Posterior vena cava (tissue), 2 donors: ENCODE results near the gene FPGS. TPM values are rescaled to one million over a fixed set of nuclear protein-coding genes. Genes with fewer than 3 reads are reported as not detected.
A peak's percentile ranks its signal among the peaks of the same experiment; 100 is the strongest.

Experiments used
- DNase-seq: peaks from one replicate; pipeline ENCODE4 v3.0.0-alpha.2; 2020; ENCODE audit warnings: low spot score
- intact Hi-C, 2 donors: fragments of 100-400 bp; cut with DNase I; formaldehyde crosslinking; loops; one replicate each; pipeline versions ENCODE4 v1.14.1 to v1.14.2; 2022 to 2023
- total RNA-seq, 2 donors: library from RNA; stranded (reverse); fragmentation: NEBNext Ultra II Directional; extraction: Animal tissue kit (Norgen Biotek cat#: 25700); gene quantifications; one replicate each; pipeline ENCODE4 v1.2.1, GENCODE V29; 2021
- donor health status: DM: yes; HTN: yes; CAD: no.
- donor health status: DM: yes; HTN: yes; CAD: no.

Gene FPGS
- total RNA-seq, 2 donors from 2014 or later = 35.5 to 55.1 TPM

DNA sequence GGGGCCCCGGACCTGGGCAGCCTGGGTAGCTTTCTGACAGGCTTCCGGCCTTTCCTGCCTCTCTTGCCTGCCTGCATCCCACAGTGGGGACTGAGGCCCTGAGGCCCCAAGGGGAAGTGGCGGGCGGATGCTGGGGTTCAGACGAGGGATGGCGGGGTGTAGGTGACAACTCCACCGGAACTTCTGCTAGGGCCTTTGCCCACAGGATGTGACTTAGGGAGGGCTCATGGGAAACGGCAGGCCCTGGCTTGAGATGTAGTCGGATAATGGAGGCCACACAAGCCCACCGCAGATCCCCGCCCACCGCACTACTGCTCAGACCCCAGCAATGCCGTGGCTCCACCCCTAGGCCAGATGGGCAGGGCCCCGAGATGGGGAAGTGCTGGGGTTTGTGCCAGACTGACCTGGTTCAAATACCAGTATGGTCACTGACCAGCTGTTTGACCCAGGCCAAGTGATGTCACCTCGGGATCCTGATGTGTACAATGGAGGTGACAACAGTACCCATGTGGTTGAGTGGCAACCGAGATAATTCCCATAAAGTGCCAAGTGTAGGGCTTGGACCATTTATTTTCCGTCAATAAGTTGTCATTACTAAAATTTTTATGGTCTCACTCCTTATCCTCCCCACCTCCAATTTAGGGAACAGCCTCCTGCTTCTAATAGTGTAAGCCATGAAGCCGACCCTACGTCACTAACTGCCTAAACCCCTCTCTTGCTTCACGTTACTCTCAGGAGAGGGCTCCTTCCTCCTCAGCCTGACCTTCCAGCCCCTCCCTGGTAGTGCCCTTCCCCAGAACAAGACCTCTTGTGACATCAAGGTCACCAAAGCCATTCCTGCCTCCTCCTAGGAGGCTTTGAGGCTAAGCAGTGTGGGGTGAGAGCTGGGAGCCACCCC is 19.3 kb upstream of the FPGS start:
- intact Hi-C loops = loop anchor here (5.0 to 10.0 kb wide), 3 partner anchors 46 to 191 kb away; partner anchors contain the start of genes TOR2A (in 2 of the 2) and ST6GALNAC4 (in 1 of the 2)

DNA sequence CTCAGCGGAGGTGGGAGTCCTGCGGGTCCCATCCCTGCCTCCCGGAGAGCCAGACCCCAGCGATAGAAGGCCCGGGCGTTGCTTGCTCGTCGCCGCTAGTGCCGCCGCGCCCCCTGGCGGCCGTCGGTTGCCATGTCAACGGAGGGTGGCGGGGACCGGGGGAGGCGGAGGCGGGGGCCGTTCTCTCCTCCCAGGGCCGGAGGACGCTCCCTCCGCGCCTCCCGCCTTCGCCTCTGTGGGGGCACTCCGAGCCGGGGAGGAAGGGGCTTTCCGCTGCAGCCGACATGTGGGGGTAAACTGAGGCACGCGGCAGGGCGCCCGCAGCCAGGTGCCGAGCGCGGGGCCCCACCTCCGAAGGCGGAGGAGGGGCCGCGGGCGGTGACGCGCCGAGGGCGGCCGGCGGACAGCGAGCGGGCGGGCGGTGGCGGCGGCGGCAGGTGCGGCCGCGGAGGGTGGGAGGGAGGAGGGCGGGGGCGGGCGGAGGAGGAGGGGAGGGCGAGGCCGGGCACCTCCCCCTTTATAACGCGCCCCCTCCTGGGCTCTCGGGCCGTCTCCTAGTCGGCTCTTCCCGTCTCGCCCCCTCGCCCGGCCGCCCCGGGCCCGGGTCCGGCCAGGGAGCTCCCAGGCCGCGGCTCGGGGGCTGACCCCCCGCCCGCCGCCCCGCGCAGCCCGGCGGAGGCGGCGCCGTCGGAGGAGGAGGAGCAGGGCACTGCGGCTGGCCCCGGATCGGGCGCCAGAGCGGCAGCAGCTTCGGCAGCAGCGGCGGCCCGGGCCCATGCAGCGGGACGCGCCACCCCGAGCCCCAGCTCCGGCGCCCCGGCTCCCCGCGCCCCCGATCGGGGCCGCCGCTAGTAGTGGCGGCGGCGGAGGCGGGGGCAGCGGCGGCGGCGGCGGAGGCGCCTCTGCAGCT is 17.4 kb upstream of the FPGS start:
- intact Hi-C loops = loop anchor here (5.0 to 10.0 kb wide), 2 partner anchors 87 to 130 kb away; partner anchors contain the start of gene ST6GALNAC4 (in 1 of the 2)
- DNase-seq = peak; percentile 96

More for the DNA sequence above, 19.3 kb upstream of the FPGS start:
- peak; percentile 90 for DNase-seq

DNA sequence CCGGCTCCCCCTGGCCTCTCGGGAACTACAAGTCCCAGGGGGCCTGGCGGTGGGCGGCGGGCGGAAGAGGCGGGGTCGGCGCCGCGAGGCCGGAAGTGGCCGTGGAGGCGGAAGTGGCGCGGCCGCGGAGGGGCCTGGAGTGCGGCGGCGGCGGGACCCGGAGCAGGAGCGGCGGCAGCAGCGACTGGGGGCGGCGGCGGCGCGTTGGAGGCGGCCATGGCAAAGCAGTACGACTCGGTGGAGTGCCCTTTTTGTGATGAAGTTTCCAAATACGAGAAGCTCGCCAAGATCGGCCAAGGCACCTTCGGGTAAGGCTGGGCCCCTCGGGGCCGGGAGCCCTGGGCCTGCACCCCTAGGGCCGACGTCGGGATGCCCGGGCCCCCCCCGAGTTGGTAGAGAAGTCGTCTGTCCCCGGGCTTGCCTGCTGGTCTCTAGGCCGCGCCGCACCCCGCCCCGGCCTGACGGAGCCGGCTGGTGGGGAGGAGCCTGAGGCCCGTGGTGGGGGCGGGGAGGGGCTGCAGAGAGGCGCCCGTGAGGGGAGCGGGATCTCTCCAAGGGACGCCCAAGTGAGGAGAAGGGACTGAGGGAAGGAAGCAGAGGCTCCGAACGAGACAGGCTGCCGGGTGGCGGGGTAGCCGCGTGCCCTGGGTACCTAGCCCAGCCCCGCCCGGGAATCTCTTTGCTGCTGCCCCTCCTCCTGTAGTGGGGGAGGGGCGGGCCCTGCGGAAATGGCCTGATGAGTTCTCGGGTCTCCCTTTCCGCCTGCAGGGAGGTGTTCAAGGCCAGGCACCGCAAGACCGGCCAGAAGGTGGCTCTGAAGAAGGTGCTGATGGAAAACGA is 16.5 kb upstream of the FPGS start, which contains the start of gene CDK9:
CDK9 (plus strand) TSS at position 102 of the 840 bp plus-strand sequence; CDS start at position 217, 115 bp downstream.
- DNase-seq = peak; percentile 97
- intact Hi-C loops = loop anchor here (5.0 to 10.0 kb wide), 2 partner anchors 86 to 129 kb away; partner anchors contain the start of gene ST6GALNAC4 (in 1 of the 2)

DNA sequence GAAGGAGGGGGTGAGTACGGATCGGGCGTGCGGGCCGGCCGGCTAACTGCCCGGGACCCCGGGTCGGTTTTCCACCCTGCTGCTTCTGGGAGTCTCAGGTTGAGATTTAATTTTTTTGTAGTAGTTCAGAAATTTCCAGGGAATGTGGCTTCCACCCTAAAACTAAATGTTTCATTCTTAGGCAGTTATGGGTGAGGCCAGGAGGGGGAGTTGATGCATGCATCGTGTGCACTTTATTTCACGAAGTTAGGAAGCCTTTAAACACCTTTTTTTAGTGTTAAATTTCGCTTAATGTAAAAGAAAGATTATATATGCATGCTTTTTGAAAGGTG is 15.9 kb upstream of the FPGS start:
- intact Hi-C loops = loop anchor here (5.0 to 10.0 kb wide), 2 partner anchors 86 to 128 kb away; partner anchors contain the start of gene ST6GALNAC4 (in 1 of the 2)
- DNase-seq = no peak

DNA sequence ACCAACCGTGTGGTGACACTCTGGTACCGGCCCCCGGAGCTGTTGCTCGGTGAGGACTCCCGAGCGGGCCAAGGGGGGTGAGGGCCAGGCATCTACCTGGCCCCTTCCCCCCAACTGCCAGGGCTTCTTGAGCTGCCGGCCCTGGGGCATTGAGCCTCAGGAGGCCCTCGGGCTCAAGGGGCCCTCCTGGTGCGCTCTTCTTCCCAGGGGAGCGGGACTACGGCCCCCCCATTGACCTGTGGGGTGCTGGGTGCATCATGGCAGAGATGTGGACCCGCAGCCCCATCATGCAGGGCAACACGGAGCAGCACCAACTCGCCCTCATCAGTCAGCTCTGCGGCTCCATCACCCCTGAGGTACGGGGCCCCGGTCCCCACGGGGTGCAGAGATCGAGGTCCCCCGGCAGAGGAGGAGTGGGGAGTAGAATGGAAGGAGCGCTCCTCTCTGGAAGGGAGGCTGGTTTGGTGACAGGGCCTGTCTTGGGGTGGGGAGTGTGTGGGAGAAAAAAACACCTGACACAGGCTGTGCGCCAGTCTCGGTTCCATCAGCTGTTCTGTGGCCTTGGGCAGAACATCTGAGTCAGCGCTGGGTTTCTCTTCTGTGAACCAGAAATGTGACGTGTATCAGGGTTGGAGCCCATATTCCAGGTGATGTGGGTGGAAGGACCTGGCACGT is 14.2 kb upstream of the FPGS start:
- intact Hi-C loops = loop anchor here (5.0 to 10.0 kb wide), 2 partner anchors 84 to 126 kb away; partner anchors contain the start of gene ST6GALNAC4 (in 1 of the 2)
- no peak for DNase-seq

DNA sequence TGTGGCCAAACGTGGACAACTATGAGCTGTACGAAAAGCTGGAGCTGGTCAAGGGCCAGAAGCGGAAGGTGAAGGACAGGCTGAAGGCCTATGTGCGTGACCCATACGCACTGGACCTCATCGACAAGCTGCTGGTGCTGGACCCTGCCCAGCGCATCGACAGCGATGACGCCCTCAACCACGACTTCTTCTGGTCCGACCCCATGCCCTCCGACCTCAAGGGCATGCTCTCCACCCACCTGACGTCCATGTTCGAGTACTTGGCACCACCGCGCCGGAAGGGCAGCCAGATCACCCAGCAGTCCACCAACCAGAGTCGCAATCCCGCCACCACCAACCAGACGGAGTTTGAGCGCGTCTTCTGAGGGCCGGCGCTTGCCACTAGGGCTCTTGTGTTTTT is 13.5 kb upstream of the FPGS start:
- intact Hi-C loops = loop anchor here (5.0 to 10.0 kb wide), 2 partner anchors 83 to 126 kb away; partner anchors contain the start of gene ST6GALNAC4 (in 1 of the 2)
- DNase-seq = no peak

DNA sequence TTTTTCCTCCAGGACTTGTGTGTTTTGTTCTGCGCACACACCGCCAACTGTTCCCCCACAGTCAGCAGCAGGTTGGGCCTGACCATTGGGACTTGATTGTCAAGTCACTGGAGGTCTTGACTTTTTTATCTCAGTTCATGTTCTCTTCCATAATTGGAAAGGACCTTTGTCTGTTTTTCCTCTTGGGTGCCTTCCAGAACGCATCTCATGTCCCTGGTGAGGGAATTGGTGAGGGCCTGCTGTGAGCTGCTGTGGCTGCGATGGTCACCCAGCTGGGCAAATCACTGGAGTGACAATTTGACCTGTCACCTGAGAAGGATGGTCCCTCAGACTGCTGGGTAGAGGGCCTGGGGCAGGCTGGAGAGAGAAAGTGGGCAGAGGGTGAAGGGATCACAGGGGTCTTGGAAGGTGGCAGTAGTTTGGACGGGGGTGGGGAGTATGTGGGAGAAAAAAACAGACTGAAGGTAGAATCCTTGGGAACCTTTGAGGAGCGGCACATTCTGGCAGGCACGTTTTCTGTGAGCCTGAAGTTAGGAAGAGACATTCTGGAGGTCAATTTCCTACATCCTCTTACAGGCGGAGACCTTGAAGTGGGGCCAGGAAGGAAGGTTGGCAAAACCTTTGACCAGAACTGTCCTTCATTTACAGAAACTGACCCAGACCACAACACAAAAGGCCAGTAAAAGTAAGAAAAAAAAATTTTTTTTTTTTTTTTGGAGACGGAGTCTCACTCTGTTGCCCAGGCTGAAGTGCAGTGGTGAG is 12.4 kb upstream of the FPGS start:
- no peak for DNase-seq
- intact Hi-C loops = no loop called here

DNA sequence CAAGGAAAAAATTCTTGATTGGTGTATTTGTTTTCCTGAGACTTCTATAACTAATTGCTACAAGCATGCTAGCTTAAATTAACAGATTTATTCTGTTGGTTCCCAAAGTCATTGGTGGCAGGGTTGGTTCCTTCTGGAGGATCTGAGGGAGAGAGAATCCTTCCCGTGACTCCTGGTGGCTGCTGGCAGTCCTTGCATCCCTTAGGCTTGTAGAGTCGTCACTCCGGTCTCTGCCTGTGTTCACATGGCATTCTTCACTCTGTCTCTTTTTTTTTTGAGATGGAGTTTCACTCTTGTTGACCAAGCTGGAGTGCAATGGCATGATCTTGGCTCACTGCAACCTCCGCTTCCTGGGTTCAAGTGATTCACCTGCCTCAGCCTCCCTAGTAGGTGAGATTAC is 11.6 kb upstream of the FPGS start:
- intact Hi-C loops = no loop called here
- no peak for DNase-seq

DNA sequence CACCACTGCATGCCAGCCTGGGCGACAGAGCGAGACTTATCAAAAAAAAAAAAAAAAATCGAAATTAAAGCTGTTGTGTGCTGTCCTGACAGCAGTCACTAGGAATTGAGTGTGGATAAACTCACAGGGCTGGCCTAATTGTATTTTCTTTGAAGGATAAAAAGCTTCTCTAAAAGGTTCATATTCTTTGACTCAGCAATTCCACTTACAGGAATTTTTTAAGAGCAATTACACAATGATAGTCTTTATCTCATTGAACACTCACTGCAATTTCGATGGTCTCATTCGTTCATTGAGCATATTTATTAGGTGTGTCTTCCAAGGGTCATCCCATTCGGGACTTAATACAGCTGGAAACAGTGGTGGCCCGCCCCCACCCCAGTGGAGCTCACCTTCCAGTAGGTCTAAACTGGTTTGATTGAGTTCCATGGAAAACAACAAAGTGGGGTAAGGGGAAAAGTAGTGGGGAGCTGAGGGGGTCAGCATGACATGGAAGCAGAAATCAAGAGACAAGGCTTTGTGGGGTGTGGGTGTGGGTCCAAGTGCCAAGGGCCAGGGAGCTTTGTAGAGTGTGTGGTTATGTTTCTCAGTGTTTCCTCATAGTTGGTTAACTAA is 10.2 kb upstream of the FPGS start:
- DNase-seq = no peak
- intact Hi-C loops = no loop called here

DNA sequence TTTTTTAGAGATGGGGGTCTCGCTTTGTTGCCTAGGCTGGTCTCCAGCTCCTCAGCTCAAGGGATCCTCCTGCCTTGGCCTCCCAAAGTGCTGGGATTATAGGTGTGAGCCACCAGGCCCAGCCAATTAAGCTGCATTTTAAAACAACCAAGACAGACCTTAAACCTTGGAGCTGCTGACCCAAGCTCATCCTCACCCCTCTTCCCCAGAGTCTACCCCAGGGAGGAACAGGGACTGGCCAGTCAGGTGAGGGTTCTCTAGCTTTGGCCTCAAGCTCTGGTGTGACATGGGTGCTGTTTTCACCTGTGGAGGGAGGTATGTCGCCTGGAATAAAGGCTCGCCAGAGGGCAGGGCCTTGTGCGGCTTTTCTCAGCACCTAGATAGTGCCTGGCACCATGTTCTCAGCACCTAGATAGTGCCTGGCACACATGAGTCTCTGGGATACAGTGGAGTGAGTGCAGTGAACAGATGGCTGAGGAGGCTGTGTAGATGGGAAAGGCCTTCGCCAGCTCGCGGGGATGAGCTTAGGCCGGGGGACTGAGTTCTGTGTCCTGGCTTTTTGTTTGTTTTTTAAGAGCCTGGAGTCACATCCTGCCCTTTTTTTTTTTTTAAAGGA is 9.5 kb upstream of the FPGS start:
- intact Hi-C loops = no loop called here
- DNase-seq = no peak

DNA sequence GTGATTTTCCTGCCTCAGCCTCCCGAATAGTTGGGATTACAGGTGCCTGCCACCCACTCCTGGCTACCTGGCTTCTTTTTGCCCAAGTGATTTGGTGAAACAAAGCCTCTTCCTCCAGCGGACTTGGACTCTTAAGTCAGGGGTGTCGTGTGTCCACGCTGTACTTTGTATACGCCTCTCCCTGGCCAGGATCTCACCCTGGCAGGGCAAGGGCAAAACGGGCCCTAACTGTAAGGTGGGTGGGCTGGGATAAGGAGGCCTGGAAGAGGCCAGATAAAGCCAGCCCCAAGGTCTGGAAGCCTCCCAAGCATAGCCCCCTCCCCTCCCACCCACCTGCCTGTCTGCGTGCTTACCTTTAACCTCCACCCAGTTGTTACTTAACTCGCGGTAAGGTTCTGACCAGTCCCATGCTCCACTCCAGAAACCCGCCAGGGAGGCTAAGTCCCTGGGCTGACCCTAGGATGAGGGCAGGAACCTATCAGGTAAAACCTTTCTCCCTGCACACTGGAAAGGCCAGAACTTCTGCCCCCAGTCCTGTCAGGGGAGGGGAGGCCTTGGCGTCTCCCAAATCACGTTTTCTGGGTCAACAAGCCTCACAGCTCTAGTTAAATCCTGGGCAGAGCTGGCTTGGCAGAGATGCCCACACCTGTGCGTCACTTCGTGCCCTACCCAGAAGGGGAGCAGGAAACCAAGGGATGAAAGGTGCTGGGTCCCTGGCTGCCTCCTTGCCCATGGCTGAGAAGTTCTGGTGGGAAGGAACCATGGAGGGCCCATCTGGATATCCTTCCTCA is 8.5 kb upstream of the FPGS start:
- intact Hi-C loops = no loop called here
- DNase-seq = no peak

DNA sequence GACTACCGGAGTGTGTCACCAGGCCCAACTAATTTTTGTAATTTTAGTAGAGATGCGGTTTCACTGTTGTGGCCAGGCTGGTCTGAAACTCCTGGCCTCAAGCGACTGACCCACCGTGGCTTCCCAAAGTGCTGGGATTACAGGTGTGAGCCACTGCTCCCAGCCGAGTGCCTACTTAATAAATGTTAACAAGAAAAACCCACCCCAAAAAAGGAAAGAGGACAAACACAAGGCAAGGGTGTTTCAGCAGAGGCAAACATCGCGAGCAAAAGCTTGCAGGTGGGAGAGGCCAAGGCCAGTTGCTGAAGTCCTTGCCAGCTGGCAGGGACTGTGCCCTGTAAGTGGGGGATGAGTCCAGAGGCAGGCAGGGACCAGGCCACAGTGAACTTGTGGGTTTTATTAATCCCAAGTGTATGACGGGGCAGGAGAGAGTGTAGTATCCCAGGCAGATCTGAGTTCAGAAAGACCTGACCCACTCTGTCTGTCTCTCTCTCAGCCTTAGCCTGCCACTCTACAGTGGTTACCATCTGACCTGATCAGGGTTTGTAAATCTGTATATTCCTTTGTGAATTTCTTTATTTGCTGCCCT is 6.4 kb upstream of the FPGS start:
- intact Hi-C loops = no loop called here
- no peak for DNase-seq

DNA sequence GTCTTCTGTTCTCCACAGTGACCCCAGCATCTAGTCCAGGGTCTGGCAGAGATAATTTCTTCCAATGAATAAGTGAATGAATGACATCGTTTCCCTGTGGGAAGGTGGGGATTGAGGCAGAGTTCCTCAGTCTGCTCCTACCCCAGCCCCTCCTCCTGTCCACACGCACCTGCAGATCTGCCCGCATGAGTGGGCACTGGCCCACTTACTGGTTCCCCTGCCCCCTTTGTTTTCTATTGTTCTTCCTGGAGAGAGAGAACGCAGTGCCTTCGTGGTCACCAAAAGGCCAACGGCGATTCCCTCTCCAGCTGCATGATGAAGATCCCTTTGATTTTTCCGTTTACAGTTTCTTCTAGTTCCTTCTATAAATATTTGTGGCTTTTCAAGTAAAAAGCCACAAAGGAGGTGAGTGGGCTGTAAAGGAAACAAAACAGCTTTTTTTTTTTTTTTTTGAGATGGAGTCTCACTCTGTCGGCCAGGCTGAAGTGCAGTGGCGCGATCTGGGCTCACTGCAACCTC is 5.8 kb upstream of the FPGS start:
- intact Hi-C loops = no loop called here
- no peak for DNase-seq

DNA sequence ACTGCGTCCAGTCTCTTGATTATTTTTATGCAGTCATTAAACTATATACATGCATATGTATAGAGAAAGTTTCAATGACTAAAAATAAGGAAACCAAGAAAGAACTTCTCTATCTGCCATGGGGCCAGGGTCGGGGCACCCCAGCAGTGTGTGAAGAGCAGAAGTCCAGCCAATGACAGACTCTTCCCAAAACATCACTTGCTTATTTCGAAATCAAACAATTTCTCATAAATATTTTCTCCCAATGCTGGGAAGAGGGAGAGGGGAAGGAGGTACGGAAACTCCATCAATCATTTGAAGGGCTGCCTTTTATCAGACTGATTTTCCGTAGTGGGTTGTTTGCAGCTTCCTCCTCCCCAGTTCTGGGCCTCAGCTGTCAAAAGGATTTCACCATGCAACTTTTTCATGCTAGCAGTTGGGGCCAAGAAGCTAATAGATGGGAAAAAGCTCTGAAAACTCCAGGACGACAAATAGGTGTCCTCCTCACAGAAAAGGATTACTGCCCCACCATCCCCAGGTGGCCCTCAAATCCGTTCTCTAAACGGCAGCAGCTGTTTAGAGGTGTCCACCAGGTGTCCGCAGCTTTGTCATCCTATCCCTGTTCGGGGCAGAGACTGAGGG is 617 bp upstream of the FPGS start:
- intact Hi-C loops = loop anchor here in 1 of 2 donors (5.0 kb wide), 1 partner anchor 70 kb away; no protein-coding TSS in a partner anchor
- DNase-seq = no peak
